C4-2B (cell line): ENCODE results near the gene UTP20.

Experiments
- ZFX ChIP-seq: fragments of 450-650 bp; IDR thresholded peaks from 2 replicates; pipeline ENCODE4 v1.6.1; 2017
- TF ChIP-seq, protein P1 (sequence below): fragments of 450-650 bp; conservative IDR thresholded peaks from 2 replicates; pipeline ENCODE4 v1.5.1; 2017; ENCODE audit warnings: mild to moderate bottlenecking

DNA sequence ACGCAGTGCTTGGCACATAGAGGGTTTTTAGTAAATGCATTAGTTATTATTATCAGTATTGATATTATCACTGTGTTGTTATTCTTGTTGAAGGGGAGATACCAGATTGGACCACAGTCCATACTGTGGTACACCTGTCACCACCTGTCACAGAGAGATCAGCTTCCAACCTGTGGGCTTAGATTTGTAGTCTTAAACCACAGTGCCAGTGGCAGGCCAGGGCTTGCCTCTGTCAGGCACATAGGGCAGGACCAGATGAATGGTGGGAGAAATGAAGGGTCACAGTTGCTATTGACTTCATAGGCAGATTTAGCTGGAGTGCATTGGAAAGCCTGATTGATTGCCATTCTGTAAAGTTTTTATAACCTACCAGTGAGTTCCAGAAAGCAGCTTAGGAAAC, 92.5 kb downstream of the UTP20 start:
- TF ChIP-seq, protein P1, sequence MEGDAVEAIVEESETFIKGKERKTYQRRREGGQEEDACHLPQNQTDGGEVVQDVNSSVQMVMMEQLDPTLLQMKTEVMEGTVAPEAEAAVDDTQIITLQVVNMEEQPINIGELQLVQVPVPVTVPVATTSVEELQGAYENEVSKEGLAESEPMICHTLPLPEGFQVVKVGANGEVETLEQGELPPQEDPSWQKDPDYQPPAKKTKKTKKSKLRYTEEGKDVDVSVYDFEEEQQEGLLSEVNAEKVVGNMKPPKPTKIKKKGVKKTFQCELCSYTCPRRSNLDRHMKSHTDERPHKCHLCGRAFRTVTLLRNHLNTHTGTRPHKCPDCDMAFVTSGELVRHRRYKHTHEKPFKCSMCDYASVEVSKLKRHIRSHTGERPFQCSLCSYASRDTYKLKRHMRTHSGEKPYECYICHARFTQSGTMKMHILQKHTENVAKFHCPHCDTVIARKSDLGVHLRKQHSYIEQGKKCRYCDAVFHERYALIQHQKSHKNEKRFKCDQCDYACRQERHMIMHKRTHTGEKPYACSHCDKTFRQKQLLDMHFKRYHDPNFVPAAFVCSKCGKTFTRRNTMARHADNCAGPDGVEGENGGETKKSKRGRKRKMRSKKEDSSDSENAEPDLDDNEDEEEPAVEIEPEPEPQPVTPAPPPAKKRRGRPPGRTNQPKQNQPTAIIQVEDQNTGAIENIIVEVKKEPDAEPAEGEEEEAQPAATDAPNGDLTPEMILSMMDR, result no peak
- TF ChIP-seq ZFX, result no peak
